Lung (tissue), 12 donors: ENCODE data around the gene PRKCB. TPM values are rescaled to one million over a fixed set of nuclear protein-coding genes. Genes with fewer than 3 reads are reported as not detected.

Source experiments
- ATAC-seq: fragments of 200-7000 bp; cut with Tn5 transposase; one replicate; pipeline ENCODE4 v1.9.1; 2020; ENCODE audit warnings: moderate number of reproducible peaks; ENCODE audit not compliant: insufficient read depth, low FRiP score
- DNase-seq, 3 donors: peaks; one replicate each; pipeline ENCODE4 v3.0.0-alpha.2; 2013 to 2017
- H3K27ac ChIP-seq, 2 donors: one replicate each; pipeline ENCODE4 v1.5.1; 2013; ENCODE audit warnings: mild to moderate bottlenecking in 2 of 2, moderate library complexity in 2 of 2, control low read depth in 1 of 2, inconsistent platforms in 1 of 2, low read depth in 1 of 2, low read length in 1 of 2
- H3K27me3 ChIP-seq, 3 donors: one replicate each; pipeline ENCODE4 v1.5.1; 2013; ENCODE audit warnings: low read length in 2 of 3; ENCODE audit not compliant: control insufficient read depth in 3 of 3, insufficient read depth in 3 of 3
- H3K36me3 ChIP-seq, 4 donors: one replicate each; pipeline ENCODE4 v1.5.1; 2013; ENCODE audit warnings: low read length in 4 of 4, mild to moderate bottlenecking in 1 of 4, moderate library complexity in 1 of 4; ENCODE audit not compliant: control insufficient read depth in 4 of 4, insufficient read depth in 4 of 4
- H3K4me1 ChIP-seq, 5 donors: one replicate each; pipeline ENCODE4 v1.5.1; 2013; ENCODE audit warnings: low read length in 5 of 5, mild to moderate bottlenecking in 2 of 5, moderate library complexity in 1 of 5; ENCODE audit not compliant: control insufficient read depth in 5 of 5, insufficient read depth in 5 of 5
- H3K4me3 ChIP-seq: one replicate; pipeline ENCODE4 v1.5.1; 2013; ENCODE audit warnings: mild to moderate bottlenecking, control low read depth, moderate library complexity
- H3K9ac ChIP-seq, 2 donors: one replicate each; pipeline ENCODE4 v1.5.1; 2013; ENCODE audit warnings: low read length in 2 of 2, control low read depth in 1 of 2; ENCODE audit not compliant: insufficient read depth in 1 of 2
- H3K9me3 ChIP-seq, 4 donors: one replicate each; pipeline ENCODE4 v1.5.1; 2013; ENCODE audit warnings: low read length in 3 of 4, mild to moderate bottlenecking in 1 of 4, moderate library complexity in 1 of 4; ENCODE audit not compliant: control insufficient read depth in 4 of 4, insufficient read depth in 3 of 4
- WGBS, 2 donors: extraction: QIAGEN DNeasy Blood & Tissue Kit; methylation state at CpG; one replicate each; pipeline ENCODE4 v1.1.7; 2013; 5-methylcytosine and 5-hydroxymethylcytosine counted together
- polyA plus RNA-seq, 2 donors: library from polyadenylated mRNA; stranded (reverse); fragments of 200-250 nt; gene quantifications; one replicate each; pipeline ENCODE4 v1.2.1, GENCODE V29; 2013
- total RNA-seq, 2 donors: library from RNA; depleted of rRNA in 1 of 2; stranded (reverse); fragments of >200 nt in 1 of 2; gene quantifications; one replicate each; pipeline ENCODE4 v1.2.1, GENCODE V29; 2014 to 2021
- TF ChIP-seq, protein P1 (sequence below): IDR thresholded peaks from 2 replicates; pipeline ENCODE4 v1.5.1; 2012; ENCODE audit warnings: mild to moderate bottlenecking; ENCODE audit errors: control extremely low read depth, extremely low read depth
- donor health status: control.
- donor health status: control.
- donor health status: Bipolar disorder and iron deficiency.
- donor health status: healthy.
- donor health status: DM: yes; HTN: yes; CAD: no.

The PRKCB gene
- total and polyA plus RNA-seq, 4 donors: 2.5 to 46.4 (median 21.8) TPM

- no peaks in the 10 kb centered on the region for H3K27me3 ChIP-seq
- TF ChIP-seq, protein P1, sequence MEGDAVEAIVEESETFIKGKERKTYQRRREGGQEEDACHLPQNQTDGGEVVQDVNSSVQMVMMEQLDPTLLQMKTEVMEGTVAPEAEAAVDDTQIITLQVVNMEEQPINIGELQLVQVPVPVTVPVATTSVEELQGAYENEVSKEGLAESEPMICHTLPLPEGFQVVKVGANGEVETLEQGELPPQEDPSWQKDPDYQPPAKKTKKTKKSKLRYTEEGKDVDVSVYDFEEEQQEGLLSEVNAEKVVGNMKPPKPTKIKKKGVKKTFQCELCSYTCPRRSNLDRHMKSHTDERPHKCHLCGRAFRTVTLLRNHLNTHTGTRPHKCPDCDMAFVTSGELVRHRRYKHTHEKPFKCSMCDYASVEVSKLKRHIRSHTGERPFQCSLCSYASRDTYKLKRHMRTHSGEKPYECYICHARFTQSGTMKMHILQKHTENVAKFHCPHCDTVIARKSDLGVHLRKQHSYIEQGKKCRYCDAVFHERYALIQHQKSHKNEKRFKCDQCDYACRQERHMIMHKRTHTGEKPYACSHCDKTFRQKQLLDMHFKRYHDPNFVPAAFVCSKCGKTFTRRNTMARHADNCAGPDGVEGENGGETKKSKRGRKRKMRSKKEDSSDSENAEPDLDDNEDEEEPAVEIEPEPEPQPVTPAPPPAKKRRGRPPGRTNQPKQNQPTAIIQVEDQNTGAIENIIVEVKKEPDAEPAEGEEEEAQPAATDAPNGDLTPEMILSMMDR: no peak
- no peak overlapping the region for H3K9ac ChIP-seq
- DNase-seq (no peak), ATAC-seq (no peak)
- no peaks in the 10 kb centered on the region for H3K9me3 ChIP-seq
- H3K27ac ChIP-seq: no peak overlapping the region
- peaks cover 0 to 34% (median 9%) of the 10 kb centered on the region in 4 donors for H3K36me3 ChIP-seq
- H3K4me1 ChIP-seq: no peaks in the 10 kb centered on the region
- no peak overlapping the region for H3K4me3 ChIP-seq
- WGBS, 2 donors: 90 to 91% methylated on average over 8 of the region's 8 CpGs
Observed at GRCh38 chr16:24180451-24180850, 344.7 kb downstream of the PRKCB start.

DNA sequence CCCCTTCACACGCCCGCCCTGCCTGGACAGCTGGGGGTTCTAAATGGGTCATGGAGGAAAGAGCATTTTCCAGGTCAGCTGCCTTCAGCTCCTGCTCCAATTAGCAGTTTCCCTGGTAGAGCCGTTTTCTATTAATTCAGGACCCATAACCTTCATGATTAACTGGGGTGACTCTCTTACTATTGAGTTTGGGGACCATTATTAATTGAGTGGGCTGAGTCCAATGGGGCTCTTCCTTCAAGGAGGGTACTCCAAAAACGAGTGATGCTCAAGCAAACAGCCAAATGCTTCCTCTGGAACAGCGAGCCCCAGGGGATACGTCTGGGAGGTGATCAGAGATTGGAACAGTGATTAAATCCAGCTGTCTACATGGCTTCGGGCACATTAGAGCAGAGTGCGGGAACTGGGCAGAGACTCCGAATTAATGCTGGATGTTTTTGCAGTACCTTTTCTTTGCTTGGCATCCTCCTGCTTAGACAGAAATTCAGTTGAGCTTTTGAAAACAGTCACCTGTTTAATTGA lies 352.3 kb downstream of the PRKCB start:
- no peak overlapping the region for H3K4me3 ChIP-seq
- TF ChIP-seq, protein P1: no peak
- H3K9ac ChIP-seq: no peak overlapping the region
- H3K9me3 ChIP-seq: no peaks in the 10 kb centered on the region
- no peaks in the 10 kb centered on the region for H3K27me3 ChIP-seq
- WGBS, 2 donors: 73 to 88% methylated on average over 9 of the region's 9 CpGs
- ATAC-seq (no peak), DNase-seq (no peak)
- H3K4me1 ChIP-seq: no peaks in the 10 kb centered on the region
- H3K27ac ChIP-seq: no peak overlapping the region
- H3K36me3 ChIP-seq: peaks cover 0 to 24% (median 9%) of the 10 kb centered on the region in 4 donors

- Histone ChIP-seq H3K36me3 (peaks cover 0 to 17% (median 8%) of the 10 kb centered on the region in 4 donors), H3K27ac (no peak overlapping the region), H3K27me3 (no peaks in the 10 kb centered on the region), H3K9me3 (no peaks in the 10 kb centered on the region), H3K4me1 (no peaks in the 10 kb centered on the region), H3K4me3 (no peak overlapping the region), H3K9ac (no peak overlapping the region)
- TF ChIP-seq, protein P1: no peak
- ATAC-seq: no peak
- 60 to 79% methylated on average over 6 of the region's 6 CpGs for WGBS, 2 donors
- DNase-seq: no peak
Observed at GRCh38 chr16:24188751-24189318, 353.1 kb downstream of the PRKCB start.

DNA sequence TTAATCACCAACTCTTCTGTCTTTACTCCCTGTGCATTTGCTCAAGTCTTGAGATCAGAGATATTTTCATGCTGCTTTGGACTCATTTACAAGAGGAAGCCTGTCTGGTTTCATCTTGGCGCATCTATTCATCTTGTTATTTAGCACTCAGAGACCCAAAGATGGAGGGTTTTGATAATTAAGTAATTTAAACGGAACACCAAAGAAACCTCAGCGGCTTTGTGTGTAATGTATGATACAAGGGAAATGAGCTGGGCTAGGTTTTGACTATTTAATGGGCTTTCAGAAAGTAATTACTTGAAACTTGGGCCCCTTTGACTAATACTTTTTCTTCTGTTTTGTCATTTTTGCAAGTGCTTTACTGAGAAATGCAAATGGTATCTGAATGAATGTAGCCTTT lies 354.2 kb downstream of the PRKCB start:
- no peak overlapping the region for H3K9ac ChIP-seq
- H3K9me3 ChIP-seq: no peaks in the 10 kb centered on the region
- H3K27me3 ChIP-seq: no peaks in the 10 kb centered on the region
- TF ChIP-seq, protein P1: no peak
- H3K4me3 ChIP-seq: no peak overlapping the region
- no peak for ATAC-seq
- DNase-seq: no peak
- H3K27ac ChIP-seq: no peak overlapping the region
- no peaks in the 10 kb centered on the region for H3K4me1 ChIP-seq
- 67 to 83% methylated on average over 3 of the region's 3 CpGs for WGBS, 2 donors
- H3K36me3 ChIP-seq: peaks cover 0 to 16% (median 6%) of the 10 kb centered on the region in 4 donors
